GM13976 (cell line): ENCODE measurements around the gene AHCYL1.
"Not testable (repeated sequence)": the region's sequence is repeated elsewhere in the genome, so short reads cannot be mapped to it uniquely, and the experiment has no call there.

ENCODE experiments used
- DNase-seq: peaks from one replicate; pipeline ENCODE4 v3.0.0; 2012; ENCODE audit warnings: low spot score
- in situ Hi-C: fragments of 300-500 bp; cut with MboI; formaldehyde crosslinking; loops from one replicate; pipeline ENCODE4 v1.12.0; 2022; ENCODE audit warnings: low sequenced_read_pairs, mixed read lengths, inconsistent platforms; ENCODE audit not compliant: unreplicated experiment
- TF ChIP-seq, protein P1 (sequence below): IDR thresholded peaks from 2 replicates; pipeline ENCODE4 v1.5.1; 2012; ENCODE audit warnings: borderline replicate concordance, mild to moderate bottlenecking; ENCODE audit not compliant: insufficient read depth; ENCODE audit errors: extremely low read depth, missing control alignments, control extremely low read depth

Gene AHCYL1

GRCh38 chr1:109946511-109946910, 38.1 kb upstream of the AHCYL1 start:
- TF ChIP-seq, protein P1, sequence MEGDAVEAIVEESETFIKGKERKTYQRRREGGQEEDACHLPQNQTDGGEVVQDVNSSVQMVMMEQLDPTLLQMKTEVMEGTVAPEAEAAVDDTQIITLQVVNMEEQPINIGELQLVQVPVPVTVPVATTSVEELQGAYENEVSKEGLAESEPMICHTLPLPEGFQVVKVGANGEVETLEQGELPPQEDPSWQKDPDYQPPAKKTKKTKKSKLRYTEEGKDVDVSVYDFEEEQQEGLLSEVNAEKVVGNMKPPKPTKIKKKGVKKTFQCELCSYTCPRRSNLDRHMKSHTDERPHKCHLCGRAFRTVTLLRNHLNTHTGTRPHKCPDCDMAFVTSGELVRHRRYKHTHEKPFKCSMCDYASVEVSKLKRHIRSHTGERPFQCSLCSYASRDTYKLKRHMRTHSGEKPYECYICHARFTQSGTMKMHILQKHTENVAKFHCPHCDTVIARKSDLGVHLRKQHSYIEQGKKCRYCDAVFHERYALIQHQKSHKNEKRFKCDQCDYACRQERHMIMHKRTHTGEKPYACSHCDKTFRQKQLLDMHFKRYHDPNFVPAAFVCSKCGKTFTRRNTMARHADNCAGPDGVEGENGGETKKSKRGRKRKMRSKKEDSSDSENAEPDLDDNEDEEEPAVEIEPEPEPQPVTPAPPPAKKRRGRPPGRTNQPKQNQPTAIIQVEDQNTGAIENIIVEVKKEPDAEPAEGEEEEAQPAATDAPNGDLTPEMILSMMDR = no peak
- no peak for DNase-seq
- in situ Hi-C loops = no loop called here

DNA sequence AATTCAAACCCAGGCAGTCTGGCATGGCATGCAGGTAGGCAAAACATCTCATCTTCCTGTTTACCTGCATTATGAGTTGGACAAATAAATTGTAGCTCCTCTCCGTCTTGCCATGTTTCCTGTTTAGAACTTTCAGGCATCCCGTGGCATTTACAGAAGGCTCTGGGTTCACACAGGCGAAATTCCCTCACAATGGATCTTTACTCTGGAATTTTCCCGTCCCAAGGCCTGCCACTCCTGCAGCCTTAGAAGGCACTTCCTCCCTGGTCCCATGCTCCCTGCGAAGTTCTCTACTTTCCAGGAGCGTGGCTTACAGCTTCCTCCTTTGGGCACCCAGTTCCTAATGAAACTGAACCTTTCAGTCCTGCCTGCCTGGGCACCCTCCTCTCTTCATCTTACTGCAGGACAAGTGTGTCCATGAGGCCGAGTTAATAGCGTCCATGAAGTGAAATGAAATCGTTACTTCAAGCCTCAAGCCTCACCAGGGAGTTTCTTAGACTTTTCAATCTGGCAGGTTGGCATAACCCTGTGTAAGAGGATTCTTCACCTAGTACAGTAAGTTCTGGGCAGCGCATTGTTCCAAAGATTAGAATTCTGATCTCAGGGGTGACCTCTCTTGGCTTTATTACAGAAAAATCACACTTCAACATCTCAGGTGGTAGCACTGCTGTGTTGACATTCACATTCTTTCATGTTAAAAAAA, 36.8 kb upstream of the AHCYL1 start:
- no peak for DNase-seq
- in situ Hi-C loops = no loop called here
- TF ChIP-seq, protein P1 = no peak

DNA sequence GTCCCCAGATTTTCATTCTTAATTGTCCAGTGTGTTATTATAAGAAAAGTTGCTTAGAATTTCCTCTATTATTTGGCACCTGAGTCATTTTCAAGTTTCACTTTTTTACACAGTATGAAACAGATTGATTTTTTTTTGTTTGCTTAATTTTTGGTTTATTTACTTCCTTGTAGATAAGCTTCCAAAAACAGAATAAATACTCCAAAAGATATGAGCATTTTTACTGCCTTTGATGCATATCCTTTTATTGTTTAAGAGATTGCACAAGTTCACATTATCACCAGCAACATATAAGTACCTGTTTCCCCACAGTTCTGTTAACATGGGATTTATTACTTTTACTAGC, 36.3 kb upstream of the AHCYL1 start:
- no peak for DNase-seq
- TF ChIP-seq, protein P1 = no peak
- in situ Hi-C loops = no loop called here

DNA sequence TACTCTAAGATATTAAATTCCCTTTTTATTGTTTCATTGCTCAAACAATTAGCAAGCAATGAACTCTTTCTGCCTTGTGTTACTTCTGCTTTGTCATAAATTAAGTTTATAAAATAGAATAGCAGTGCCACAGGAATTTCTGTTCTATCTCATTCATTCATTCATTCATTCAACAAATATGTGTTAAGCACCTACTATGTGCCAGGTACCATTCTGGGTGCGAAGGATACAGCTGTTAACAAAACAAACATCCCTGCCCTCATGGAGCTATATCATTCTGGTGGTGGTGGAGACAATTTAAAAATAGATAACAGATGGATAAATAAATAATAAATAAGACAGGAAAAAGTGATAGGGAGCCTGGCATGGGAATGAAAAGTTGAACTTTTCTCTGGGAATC, 34.5 kb upstream of the AHCYL1 start:
- in situ Hi-C loops = no loop called here
- TF ChIP-seq, protein P1 = no peak
- DNase-seq = no peak

DNA sequence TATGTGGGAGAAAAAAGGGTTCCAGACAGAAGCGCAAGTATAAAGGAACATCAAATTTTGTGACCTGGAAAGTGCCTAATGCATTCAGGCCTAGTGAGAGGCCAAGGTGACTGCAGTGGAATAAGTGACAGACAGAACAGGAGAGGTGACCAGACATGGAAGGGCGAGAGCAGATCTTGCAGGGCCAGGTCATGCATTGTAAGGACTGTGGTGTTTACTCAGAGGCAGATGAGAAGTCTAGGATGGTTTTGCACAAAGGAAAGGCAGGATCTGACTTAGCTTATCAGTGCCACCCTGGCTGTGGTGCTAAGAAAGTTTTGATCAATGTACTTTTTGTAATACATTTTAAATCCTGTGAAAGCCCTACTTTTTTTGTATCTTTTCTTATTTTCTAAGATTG, 34.1 kb upstream of the AHCYL1 start:
- DNase-seq = no peak
- in situ Hi-C loops = no loop called here
- TF ChIP-seq, protein P1 = no peak

DNA sequence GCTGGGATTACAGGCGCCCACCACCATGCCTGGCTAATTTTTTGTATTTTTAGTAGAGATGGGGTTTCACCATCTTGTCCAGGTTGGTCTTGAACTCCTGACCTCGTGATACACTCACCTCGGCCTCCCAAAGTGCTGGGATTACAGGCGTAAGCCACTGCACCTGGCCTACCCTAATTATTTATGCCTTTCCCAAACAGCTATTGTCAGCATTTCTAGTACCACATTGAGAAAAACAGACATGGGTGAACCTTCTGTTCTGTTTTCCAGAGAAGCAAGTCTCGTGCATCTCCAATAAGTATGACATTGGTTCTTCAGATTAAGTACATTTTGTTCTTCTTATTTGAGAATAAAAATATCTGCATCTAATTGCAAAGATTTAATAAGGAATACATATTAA, 33.1 kb upstream of the AHCYL1 start:
- DNase-seq, in situ Hi-C loops: not testable (repeated sequence)

- TF ChIP-seq, protein P1 = no peak
- in situ Hi-C loops = no loop called here
- DNase-seq = no peak
These were observed 30.5 kb upstream of the AHCYL1 start for GRCh38 chr1:109954041-109954512.
